ENCODE measurements around the gene DGKI. TPM values are rescaled to one million over a fixed set of nuclear protein-coding genes. Genes with fewer than 3 reads are reported as not detected.

The DGKI gene
- polyA plus RNA-seq, 2 of the 4 experiments (the other 2 are of a cell fraction) = 0.05 to 0.08 TPM

DNA sequence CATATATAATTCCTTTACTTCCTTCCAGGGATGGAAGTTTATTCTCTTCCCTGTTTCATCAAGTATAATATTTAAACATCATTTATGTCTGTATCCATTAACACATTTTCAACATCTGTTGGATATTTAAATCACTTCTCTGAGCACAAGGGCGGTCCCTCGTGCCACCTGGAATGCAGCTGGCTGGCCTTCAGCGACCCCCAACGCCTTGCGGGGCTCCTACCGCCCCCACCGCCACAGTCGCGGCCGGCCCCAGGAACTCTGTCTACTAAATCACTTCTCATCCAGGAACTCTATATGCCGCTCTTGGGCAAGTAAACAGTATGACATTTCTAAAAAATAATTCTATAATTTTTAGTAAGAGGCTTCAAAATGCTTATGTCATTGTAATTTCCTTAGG lies 282.1 kb downstream of the DGKI start:
- ATAC-seq (no peak), FAIRE-seq (no peak), DNase-seq (ENCODE audit: low read depth in 1 of 2, low spot score in 1 of 2) (no peak)
- WGBS (ENCODE audit: missing lambda C conversion rate) = 57% methylated on average over 11 of the region's 11 CpGs
- H3K4me1 ChIP-seq = no peaks in the 10 kb centered on the region
- no peaks in the 10 kb centered on the region for H3K9me3 ChIP-seq
- H3K4me3 ChIP-seq = no peak overlapping the region
- TF ChIP-seq NPAS2 (CRISPR knock-in tag; IDR thresholded peaks at IDR 0.05; ENCODE audit: borderline replicate concordance) = no peak
- TF ChIP-seq TP53 (CRISPR knock-in tag; IDR thresholded peaks at IDR 0.05) = no peak
- TF ChIP-seq, protein P1, sequence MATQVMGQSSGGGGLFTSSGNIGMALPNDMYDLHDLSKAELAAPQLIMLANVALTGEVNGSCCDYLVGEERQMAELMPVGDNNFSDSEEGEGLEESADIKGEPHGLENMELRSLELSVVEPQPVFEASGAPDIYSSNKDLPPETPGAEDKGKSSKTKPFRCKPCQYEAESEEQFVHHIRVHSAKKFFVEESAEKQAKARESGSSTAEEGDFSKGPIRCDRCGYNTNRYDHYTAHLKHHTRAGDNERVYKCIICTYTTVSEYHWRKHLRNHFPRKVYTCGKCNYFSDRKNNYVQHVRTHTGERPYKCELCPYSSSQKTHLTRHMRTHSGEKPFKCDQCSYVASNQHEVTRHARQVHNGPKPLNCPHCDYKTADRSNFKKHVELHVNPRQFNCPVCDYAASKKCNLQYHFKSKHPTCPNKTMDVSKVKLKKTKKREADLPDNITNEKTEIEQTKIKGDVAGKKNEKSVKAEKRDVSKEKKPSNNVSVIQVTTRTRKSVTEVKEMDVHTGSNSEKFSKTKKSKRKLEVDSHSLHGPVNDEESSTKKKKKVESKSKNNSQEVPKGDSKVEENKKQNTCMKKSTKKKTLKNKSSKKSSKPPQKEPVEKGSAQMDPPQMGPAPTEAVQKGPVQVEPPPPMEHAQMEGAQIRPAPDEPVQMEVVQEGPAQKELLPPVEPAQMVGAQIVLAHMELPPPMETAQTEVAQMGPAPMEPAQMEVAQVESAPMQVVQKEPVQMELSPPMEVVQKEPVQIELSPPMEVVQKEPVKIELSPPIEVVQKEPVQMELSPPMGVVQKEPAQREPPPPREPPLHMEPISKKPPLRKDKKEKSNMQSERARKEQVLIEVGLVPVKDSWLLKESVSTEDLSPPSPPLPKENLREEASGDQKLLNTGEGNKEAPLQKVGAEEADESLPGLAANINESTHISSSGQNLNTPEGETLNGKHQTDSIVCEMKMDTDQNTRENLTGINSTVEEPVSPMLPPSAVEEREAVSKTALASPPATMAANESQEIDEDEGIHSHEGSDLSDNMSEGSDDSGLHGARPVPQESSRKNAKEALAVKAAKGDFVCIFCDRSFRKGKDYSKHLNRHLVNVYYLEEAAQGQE (IDR thresholded peaks at IDR 0.05) = no peak
- no peak for TF ChIP-seq CBX8 (IDR thresholded peaks at IDR 0.05)
- TF ChIP-seq MYC (IDR thresholded peaks at IDR 0.05; ENCODE audit: borderline replicate concordance, low read length) = no peak
- no peak for TF ChIP-seq GATA3 (IDR thresholded peaks at IDR 0.05; ENCODE audit: borderline replicate concordance)
- no peak for TF ChIP-seq PHF8 (IDR thresholded peaks at IDR 0.05; ENCODE audit: borderline replicate concordance, low read depth)
- CTCF ChIA-PET = no interaction called here
- POLR2A ChIA-PET = no interaction called here
- no peak overlapping the region for H3K27ac ChIP-seq
- H3K4me2 ChIP-seq = no peak overlapping the region

DNA sequence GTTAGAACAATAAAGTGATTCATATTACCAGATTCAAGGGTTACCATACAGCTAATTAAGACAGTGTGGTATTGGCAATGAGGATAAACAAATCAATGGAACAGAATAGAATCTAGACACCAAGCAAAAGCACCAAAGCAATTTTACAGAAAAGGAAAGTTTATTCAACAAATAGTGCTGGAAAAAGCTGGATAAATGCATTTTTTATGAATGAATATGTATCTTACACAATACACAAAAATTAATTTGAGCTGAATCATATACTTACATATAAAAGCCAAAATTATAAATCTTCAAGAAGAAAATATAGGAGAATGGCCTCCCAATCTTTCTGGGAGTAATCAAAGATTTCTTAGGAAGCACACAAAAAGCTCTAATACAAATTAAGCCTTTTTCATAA lies 282.8 kb downstream of the DGKI start:
- ChIA-PET CTCF (no interaction called here), POLR2A (no interaction called here)
- H3K9me3 ChIP-seq = no peaks in the 10 kb centered on the region
- H3K27ac ChIP-seq = no peak overlapping the region
- DNase-seq (ENCODE audit: low read depth in 1 of 2, low spot score in 1 of 2) (no peak), FAIRE-seq (no peak), ATAC-seq (no peak)
- TF ChIP-seq, protein P2, sequence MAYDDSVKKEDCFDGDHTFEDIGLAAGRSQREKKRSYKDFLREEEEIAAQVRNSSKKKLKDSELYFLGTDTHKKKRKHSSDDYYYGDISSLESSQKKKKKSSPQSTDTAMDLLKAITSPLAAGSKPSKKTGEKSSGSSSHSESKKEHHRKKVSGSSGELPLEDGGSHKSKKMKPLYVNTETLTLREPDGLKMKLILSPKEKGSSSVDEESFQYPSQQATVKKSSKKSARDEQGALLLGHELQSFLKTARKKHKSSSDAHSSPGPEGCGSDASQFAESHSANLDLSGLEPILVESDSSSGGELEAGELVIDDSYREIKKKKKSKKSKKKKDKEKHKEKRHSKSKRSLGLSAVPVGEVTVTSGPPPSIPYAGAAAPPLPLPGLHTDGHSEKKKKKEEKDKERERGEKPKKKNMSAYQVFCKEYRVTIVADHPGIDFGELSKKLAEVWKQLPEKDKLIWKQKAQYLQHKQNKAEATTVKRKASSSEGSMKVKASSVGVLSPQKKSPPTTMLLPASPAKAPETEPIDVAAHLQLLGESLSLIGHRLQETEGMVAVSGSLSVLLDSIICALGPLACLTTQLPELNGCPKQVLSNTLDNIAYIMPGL (CRISPR knock-in tag; IDR thresholded peaks at IDR 0.05; ENCODE audit: borderline replicate concordance) = no peak
- TF ChIP-seq RARB (CRISPR knock-in tag; IDR thresholded peaks at IDR 0.05) = no peak
- TF ChIP-seq, protein P3, sequence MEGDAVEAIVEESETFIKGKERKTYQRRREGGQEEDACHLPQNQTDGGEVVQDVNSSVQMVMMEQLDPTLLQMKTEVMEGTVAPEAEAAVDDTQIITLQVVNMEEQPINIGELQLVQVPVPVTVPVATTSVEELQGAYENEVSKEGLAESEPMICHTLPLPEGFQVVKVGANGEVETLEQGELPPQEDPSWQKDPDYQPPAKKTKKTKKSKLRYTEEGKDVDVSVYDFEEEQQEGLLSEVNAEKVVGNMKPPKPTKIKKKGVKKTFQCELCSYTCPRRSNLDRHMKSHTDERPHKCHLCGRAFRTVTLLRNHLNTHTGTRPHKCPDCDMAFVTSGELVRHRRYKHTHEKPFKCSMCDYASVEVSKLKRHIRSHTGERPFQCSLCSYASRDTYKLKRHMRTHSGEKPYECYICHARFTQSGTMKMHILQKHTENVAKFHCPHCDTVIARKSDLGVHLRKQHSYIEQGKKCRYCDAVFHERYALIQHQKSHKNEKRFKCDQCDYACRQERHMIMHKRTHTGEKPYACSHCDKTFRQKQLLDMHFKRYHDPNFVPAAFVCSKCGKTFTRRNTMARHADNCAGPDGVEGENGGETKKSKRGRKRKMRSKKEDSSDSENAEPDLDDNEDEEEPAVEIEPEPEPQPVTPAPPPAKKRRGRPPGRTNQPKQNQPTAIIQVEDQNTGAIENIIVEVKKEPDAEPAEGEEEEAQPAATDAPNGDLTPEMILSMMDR (IDR thresholded peaks at IDR 0.05) = no peak
- TF ChIP-seq CHD2 (IDR thresholded peaks at IDR 0.05; ENCODE audit: low read length, partially characterized antibody) = no peak
- no peak for TF ChIP-seq FOSB (CRISPR knock-in tag; IDR thresholded peaks at IDR 0.05)
- TF ChIP-seq SMC3 (IDR thresholded peaks at IDR 0.05) = no peak
- H3K4me3 ChIP-seq = no peak overlapping the region
- H3K4me2 ChIP-seq = no peak overlapping the region
- no peaks in the 10 kb centered on the region for H3K4me1 ChIP-seq

DNA sequence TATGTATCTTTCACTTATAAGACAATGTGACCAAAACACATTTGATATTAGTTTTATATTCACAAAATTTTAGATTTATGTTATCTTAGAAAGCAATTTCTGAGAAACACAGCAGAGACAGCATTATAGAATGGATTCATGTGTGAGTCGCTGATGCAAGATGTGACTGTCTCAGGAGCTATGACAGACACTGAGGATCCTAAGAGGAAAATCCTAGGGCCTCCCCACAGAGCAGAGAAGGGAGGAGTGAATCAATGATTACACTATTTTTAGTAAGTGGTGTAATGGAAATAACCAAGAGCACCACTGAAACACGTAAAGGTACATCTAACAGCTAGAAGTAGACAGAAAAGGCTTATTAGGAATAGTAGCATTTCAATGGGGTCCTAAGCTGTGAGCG lies 299.3 kb downstream of the DGKI start:
- POLR2A ChIA-PET = no interaction called here
- ATAC-seq (no peak), FAIRE-seq (no peak), DNase-seq (ENCODE audit: low read depth in 1 of 2, low spot score in 1 of 2) (no peak)
- Histone ChIP-seq H3K27ac (no peak overlapping the region), H3K4me2 (no peak overlapping the region), H3K9me3 (no peaks in the 10 kb centered on the region), H3K4me3 (no peak overlapping the region), H3K4me1 (no peaks in the 10 kb centered on the region)
- CTCF ChIA-PET = interaction anchor here (0.6 kb wide), 1 partner anchor 12 kb away, joined by 4 read pairs; no protein-coding TSS in a partner anchor
- WGBS (ENCODE audit: missing lambda C conversion rate) = 5% methylated on average over 3 of the region's 3 CpGs
- no peak for TF ChIP-seq RFX5 (IDR thresholded peaks at IDR 0.05)
- TF ChIP-seq RCOR1 (IDR thresholded peaks at IDR 0.05; ENCODE audit: low read depth, low read length) = no peak
- no peak for TF ChIP-seq MAZ (IDR thresholded peaks at IDR 0.05; ENCODE audit: borderline replicate concordance, low read depth, low read length)
- TF ChIP-seq SMC3 (IDR thresholded peaks at IDR 0.05) = no peak
- no peak for TF ChIP-seq FOXS1 (CRISPR knock-in tag; IDR thresholded peaks at IDR 0.05)
- TF ChIP-seq, protein P4, sequence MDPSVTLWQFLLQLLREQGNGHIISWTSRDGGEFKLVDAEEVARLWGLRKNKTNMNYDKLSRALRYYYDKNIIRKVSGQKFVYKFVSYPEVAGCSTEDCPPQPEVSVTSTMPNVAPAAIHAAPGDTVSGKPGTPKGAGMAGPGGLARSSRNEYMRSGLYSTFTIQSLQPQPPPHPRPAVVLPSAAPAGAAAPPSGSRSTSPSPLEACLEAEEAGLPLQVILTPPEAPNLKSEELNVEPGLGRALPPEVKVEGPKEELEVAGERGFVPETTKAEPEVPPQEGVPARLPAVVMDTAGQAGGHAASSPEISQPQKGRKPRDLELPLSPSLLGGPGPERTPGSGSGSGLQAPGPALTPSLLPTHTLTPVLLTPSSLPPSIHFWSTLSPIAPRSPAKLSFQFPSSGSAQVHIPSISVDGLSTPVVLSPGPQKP (IDR thresholded peaks at IDR 0.05; ENCODE audit: low read depth, low read length) = no peak
- TF ChIP-seq SREBF2 (IDR thresholded peaks at IDR 0.05) = no peak
- no peak for TF ChIP-seq ZC3H11A (IDR thresholded peaks at IDR 0.05)
- TF ChIP-seq EP300 (IDR thresholded peaks at IDR 0.05) = no peak
- no peak for TF ChIP-seq POLR2AphosphoS2 (conservative IDR thresholded peaks at IDR 0.05; ENCODE audit: low read length)
- TF ChIP-seq NR3C1 (IDR thresholded peaks at IDR 0.05) = no peak
- no peak for TF ChIP-seq POLR2A (IDR thresholded peaks at IDR 0.05; ENCODE audit: low read length)
- TF ChIP-seq HEYL (CRISPR knock-in tag; IDR thresholded peaks at IDR 0.05) = no peak
